ENCODE results near the gene TYW1B. TPM values are rescaled to one million over a fixed set of nuclear protein-coding genes. Genes with fewer than 3 reads are reported as not detected.
"Not testable (repeated sequence)": the region's sequence is repeated elsewhere in the genome, so short reads cannot be mapped to it uniquely, and the experiment has no call there.

The TYW1B gene
- total RNA-seq, 1 donor from 2014 or later, result 6.9 TPM

GRCh38 chr7:72605863-72606431, 222.1 kb downstream of the TYW1B start:
- H3K36me3 ChIP-seq; DNase-seq (ENCODE audit: extremely low spot score in 2 of 2); intact Hi-C loops (cut with DNase I): not testable (repeated sequence)

GRCh38 chr7:72604771-72605611, 223.0 kb downstream of the TYW1B start:
- H3K9me3 ChIP-seq; H3K27ac ChIP-seq; H3K27me3 ChIP-seq; H3K4me3 ChIP-seq; H3K4me1 ChIP-seq; intact Hi-C loops (cut with DNase I); H3K36me3 ChIP-seq; DNase-seq (ENCODE audit: extremely low spot score in 2 of 2): not testable (repeated sequence)

More at GRCh38 chr7:72605863-72606431, 222.1 kb downstream of the TYW1B start:
- H3K4me1 ChIP-seq, H3K27ac ChIP-seq, H3K4me3 ChIP-seq, H3K9me3 ChIP-seq, H3K27me3 ChIP-seq: not testable (repeated sequence)

DNA sequence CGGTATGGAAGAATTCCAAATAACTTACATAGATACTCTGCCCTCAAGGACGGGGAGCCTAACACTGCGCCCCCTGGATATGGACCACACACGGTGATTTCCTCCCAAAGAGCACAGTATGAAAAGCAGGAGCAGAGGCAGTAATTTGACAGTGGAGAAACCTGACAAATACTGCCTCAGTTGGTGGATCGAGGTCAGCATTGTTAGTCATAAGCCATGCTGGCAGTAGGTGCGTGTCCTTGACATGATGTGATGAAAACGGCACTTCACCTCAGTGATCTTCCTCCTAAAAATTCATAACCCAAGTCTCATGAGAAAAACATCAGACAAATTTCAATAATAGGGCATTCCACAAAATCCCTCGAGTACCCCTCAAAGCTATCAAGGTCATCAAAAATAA, 224.5 kb downstream of the TYW1B start:
- intact Hi-C loops (cut with DNase I), result not testable (repeated sequence)

GRCh38 chr7:72603073-72603472, 224.9 kb downstream of the TYW1B start:
- no peaks in the 10 kb centered on the region for H3K27me3 ChIP-seq
- intact Hi-C loops (cut with DNase I), result no loop called here
- no peaks in the 10 kb centered on the region for H3K36me3 ChIP-seq

More for the DNA sequence above, 224.5 kb downstream of the TYW1B start:
- not testable (repeated sequence) for H3K4me3 ChIP-seq; DNase-seq (ENCODE audit: extremely low spot score in 2 of 2); H3K4me1 ChIP-seq; H3K27me3 ChIP-seq; H3K36me3 ChIP-seq; H3K9me3 ChIP-seq; H3K27ac ChIP-seq

GRCh38 chr7:72601683-72602082, 226.3 kb downstream of the TYW1B start:
- H3K4me1 ChIP-seq; H3K9me3 ChIP-seq; H3K27me3 ChIP-seq; H3K27ac ChIP-seq; DNase-seq (ENCODE audit: extremely low spot score in 2 of 2); H3K36me3 ChIP-seq; intact Hi-C loops (cut with DNase I); H3K4me3 ChIP-seq: not testable (repeated sequence)

More at GRCh38 chr7:72603073-72603472, 224.9 kb downstream of the TYW1B start:
- Histone ChIP-seq H3K9me3 (no peaks in the 10 kb centered on the region), H3K4me1 (no peaks in the 10 kb centered on the region), H3K27ac (no peak overlapping the region), H3K4me3 (no peak overlapping the region)
- TF ChIP-seq CTCF (IDR thresholded peaks at IDR 0.05), result no peak
- TF ChIP-seq POLR2AphosphoS5 (IDR thresholded peaks at IDR 0.05; ENCODE audit: insufficient read depth in 1 of 2, low read depth in 1 of 2), result no peak
- TF ChIP-seq POLR2A (IDR thresholded peaks at IDR 0.05), result no peak
- no peak for DNase-seq (ENCODE audit: extremely low spot score in 2 of 2)

DNA sequence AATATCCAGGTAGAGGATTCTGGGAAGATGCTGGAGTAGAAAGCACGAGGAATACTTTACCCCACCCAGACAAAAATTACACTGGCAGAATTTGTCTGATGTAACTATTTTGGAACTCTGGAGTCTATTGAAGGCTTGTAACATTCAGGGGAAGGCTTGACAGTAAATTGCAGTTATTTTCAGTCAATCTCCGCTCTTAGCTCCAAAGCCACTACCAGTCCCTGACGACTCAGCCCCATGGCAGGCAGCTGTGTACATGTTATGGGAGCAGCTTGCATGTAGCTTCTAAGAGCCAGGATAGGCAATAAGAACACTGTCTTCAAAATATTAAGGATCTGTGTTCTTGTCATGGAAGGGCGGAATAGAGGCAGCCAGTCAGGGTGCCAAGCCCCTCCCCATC, 238.0 kb downstream of the TYW1B start:
- DNase-seq (ENCODE audit: extremely low spot score in 2 of 2); H3K4me3 ChIP-seq; intact Hi-C loops (cut with DNase I); H3K36me3 ChIP-seq; H3K27me3 ChIP-seq; H3K9me3 ChIP-seq; H3K27ac ChIP-seq; H3K4me1 ChIP-seq: not testable (repeated sequence)

DNA sequence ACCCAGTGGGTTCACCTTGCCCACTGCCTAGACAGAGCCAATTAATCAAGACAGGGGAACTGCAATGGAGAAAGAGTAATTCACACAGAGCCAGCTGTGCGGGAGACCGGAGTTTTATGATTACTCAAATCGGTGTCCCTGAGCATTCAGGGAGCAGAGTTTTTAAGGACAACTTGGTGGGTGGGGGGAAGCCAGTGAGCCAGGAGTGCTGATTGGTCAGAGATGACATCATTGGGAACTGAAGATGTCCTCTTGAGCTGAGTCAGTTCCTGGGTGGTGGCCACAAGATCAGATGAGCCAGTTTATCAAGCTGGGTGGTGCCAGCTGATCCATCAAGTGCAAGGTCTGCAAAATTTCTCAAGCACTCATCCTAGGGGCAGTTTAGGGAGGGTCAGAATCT, 240.7 kb downstream of the TYW1B start:
- intact Hi-C loops (cut with DNase I), result not testable (repeated sequence)

DNA sequence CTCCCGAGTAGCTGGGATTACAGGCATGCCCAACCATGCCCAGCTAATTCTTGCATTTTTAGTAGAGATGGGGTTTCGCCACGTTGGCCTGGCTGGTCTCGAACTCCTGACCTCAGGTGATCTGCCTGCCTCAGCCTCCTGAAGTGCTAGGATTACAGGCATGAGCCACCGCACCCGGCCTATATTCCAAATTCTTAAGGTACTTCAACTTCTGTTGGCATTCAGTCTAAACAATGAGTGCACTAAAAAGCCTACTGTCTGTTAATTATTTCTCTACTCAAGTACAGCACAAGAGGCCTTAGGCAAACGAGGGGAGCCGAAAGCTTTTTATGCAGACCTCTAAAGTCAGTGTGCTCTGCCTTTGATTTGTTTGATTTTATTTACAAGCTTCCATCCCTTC, 243.4 kb downstream of the TYW1B start:
- H3K36me3 ChIP-seq; H3K27me3 ChIP-seq; DNase-seq (ENCODE audit: extremely low spot score in 2 of 2); H3K4me3 ChIP-seq; H3K4me1 ChIP-seq; H3K27ac ChIP-seq; intact Hi-C loops (cut with DNase I); H3K9me3 ChIP-seq: not testable (repeated sequence)

More for the DNA sequence above, 240.7 kb downstream of the TYW1B start:
- DNase-seq (ENCODE audit: extremely low spot score in 2 of 2); H3K4me1 ChIP-seq; H3K27ac ChIP-seq; H3K36me3 ChIP-seq; H3K9me3 ChIP-seq; H3K27me3 ChIP-seq; H3K4me3 ChIP-seq: not testable (repeated sequence)

GRCh38 chr7:72583620-72584361, 244.2 kb downstream of the TYW1B start:
- H3K4me3 ChIP-seq; H3K36me3 ChIP-seq; DNase-seq (ENCODE audit: extremely low spot score in 2 of 2); H3K4me1 ChIP-seq; H3K27me3 ChIP-seq; intact Hi-C loops (cut with DNase I); H3K9me3 ChIP-seq; H3K27ac ChIP-seq: not testable (repeated sequence)

- H3K4me1 ChIP-seq; DNase-seq (ENCODE audit: extremely low spot score in 2 of 2); H3K9me3 ChIP-seq; H3K27ac ChIP-seq; H3K27me3 ChIP-seq; H3K36me3 ChIP-seq; H3K4me3 ChIP-seq; intact Hi-C loops (cut with DNase I): not testable (repeated sequence)
Measured at GRCh38 chr7:72580142-72580770, 247.7 kb downstream of the TYW1B start.

Data from vagina (tissue), 2 donors.